G401 (cell line): ENCODE measurements around the gene SPOCK3. TPM values are rescaled to one million over a fixed set of nuclear protein-coding genes. Genes with fewer than 3 reads are reported as not detected.
"Not testable (repeated sequence)": the region's sequence is repeated elsewhere in the genome, so short reads cannot be mapped to it uniquely, and the experiment has no call there.

Experiments used
- DNase-seq: peaks from one replicate; pipeline ENCODE4 v3.0.0-alpha.2; 2015; ENCODE audit warnings: low spot score
- in situ Hi-C: cut with HindIII; loops from 2 replicates; pipeline ENCODE4 v1.10.0; 2016; ENCODE audit warnings: low sequenced_read_pairs, mixed read lengths
- total RNA-seq: library from RNA; depleted of rRNA; stranded (reverse); fragments of >200 nt; shearing (Covaris generic); gene quantifications from 2 replicates; pipeline ENCODE4 v1.2.3, GENCODE V29; 2014

SPOCK3 gene
- total RNA-seq, 1 experiment from 2014 or later: not detected

- no peak for DNase-seq
- in situ Hi-C loops: no loop called here
Measured at GRCh38 chr4:166735553-166735952, 498.7 kb downstream of the SPOCK3 start.

GRCh38 chr4:166734797-166735196 lies 499.5 kb downstream of the SPOCK3 start:
- in situ Hi-C loops: no loop called here
- DNase-seq: no peak

- DNase-seq: no peak
- in situ Hi-C loops: no loop called here
Measured at GRCh38 chr4:166733686-166734085, 500.6 kb downstream of the SPOCK3 start.

GRCh38 chr4:166726832-166727231 lies 507.5 kb downstream of the SPOCK3 start:
- in situ Hi-C loops: no loop called here
- DNase-seq: no peak

GRCh38 chr4:166724369-166724768 lies 509.9 kb downstream of the SPOCK3 start:
- in situ Hi-C loops: no loop called here
- DNase-seq: no peak

GRCh38 chr4:166723532-166724140 lies 510.7 kb downstream of the SPOCK3 start:
- in situ Hi-C loops: no loop called here
- no peak for DNase-seq

- DNase-seq, in situ Hi-C loops: not testable (repeated sequence)
Measured at GRCh38 chr4:166715748-166716713, 518.3 kb downstream of the SPOCK3 start.

- no peak for DNase-seq
- in situ Hi-C loops: no loop called here
Measured at GRCh38 chr4:166700592-166700991, 533.7 kb downstream of the SPOCK3 start.

GRCh38 chr4:166688835-166689234 lies 545.5 kb downstream of the SPOCK3 start:
- in situ Hi-C loops: no loop called here
- no peak for DNase-seq

GRCh38 chr4:166687828-166688227 lies 546.5 kb downstream of the SPOCK3 start:
- no peak for DNase-seq
- in situ Hi-C loops: no loop called here
